ENCODE measurements around the gene ARFGEF2.

- TF ChIP-seq CTCF (conservative IDR thresholded peaks at IDR 0.05; ENCODE audit: low read depth, low read length) (no peak), POLR2A (IDR thresholded peaks at IDR 0.05; ENCODE audit: low read depth, low read length) (no peak), CEBPB (IDR thresholded peaks at IDR 0.05; ENCODE audit: low read depth, low read length) (no peak), NFE2L2 (IDR thresholded peaks at IDR 0.05; ENCODE audit: low read depth, low read length) (no peak), FOS (IDR thresholded peaks at IDR 0.05; ENCODE audit: low read depth, low read length) (no peak), ELK1 (IDR thresholded peaks at IDR 0.05; ENCODE audit: borderline replicate concordance, low read depth, low read length) (no peak), RFX5 (IDR thresholded peaks at IDR 0.05; ENCODE audit: low read depth, low read length) (no peak), BHLHE40 (IDR thresholded peaks at IDR 0.05; ENCODE audit: low read depth, low read length) (no peak), SMC3 (IDR thresholded peaks at IDR 0.05; ENCODE audit: low read depth, low read length) (no peak), RCOR1 (IDR thresholded peaks at IDR 0.05; ENCODE audit: insufficient replicate concordance, low read length) (no peak), MAFK (IDR thresholded peaks at IDR 0.05; ENCODE audit: low read depth, low read length) (no peak), RAD21 (IDR thresholded peaks at IDR 0.05; ENCODE audit: low read length) (no peak), CHD1 (IDR thresholded peaks at IDR 0.05; ENCODE audit: low read depth, low read length) (no peak)
Observed at GRCh38 chr20:48920527-48921167, 864 bp upstream of the ARFGEF2 start.

All from IMR-90 (cell line).